GM12878 (cell line): ENCODE data around the gene IGF2R. TPM values are rescaled to one million over a fixed set of nuclear protein-coding genes. Genes with fewer than 3 reads are reported as not detected.

ENCODE experiments used
- CREM ChIP-seq: IDR thresholded peaks from 2 replicates; pipeline ENCODE4 v1.6.1; 2014; ENCODE audit warnings: antibody characterized with exemption, low read depth
- DPF2 ChIP-seq: fragments of 450-650 bp; IDR thresholded peaks from 2 replicates; pipeline ENCODE4 v1.6.1; 2017; ENCODE audit warnings: mild to moderate bottlenecking
- EP300 ChIP-seq, 2 experiments: fragments of 150-350 bp in 1 of 2; IDR thresholded peaks; 2 replicates each; pipeline ENCODE4 v1.6.1; 2011 to 2012; ENCODE audit warnings: low read depth in 2 of 2, low read length in 2 of 2, borderline replicate concordance in 1 of 2, improper control_type of control experiment in 1 of 2, inconsistent platforms in 1 of 2; ENCODE audit not compliant: control insufficient read depth in 1 of 2
- HDAC2 ChIP-seq: fragments of 200-600 bp; sonication (generic); IDR thresholded peaks from 2 replicates; pipeline ENCODE4 v1.6.1; 2017
- IKZF1 ChIP-seq: fragments of 450-650 bp; conservative IDR thresholded peaks from 2 replicates; pipeline ENCODE4 v1.6.1; 2017; ENCODE audit warnings: antibody characterized with exemption, mild to moderate bottlenecking
- IKZF2 ChIP-seq, 2 experiments: fragments of 450-650 bp; IDR thresholded peaks; 2 replicates each; pipeline ENCODE4 v1.6.1; 2017; ENCODE audit warnings: mild to moderate bottlenecking in 2 of 2, moderate library complexity in 2 of 2
- KAT2A ChIP-seq: conservative IDR thresholded peaks from 2 replicates; pipeline ENCODE4 v1.6.1; 2011; ENCODE audit warnings: low read depth, low read length; ENCODE audit not compliant: control insufficient read depth
- MEF2A ChIP-seq: IDR thresholded peaks from 2 replicates; pipeline ENCODE4 v1.6.1; 2011; ENCODE audit warnings: low read depth, mild to moderate bottlenecking, low read length, moderate library complexity; ENCODE audit not compliant: insufficient read depth
- NFXL1 ChIP-seq: fragments of 450-650 bp; IDR thresholded peaks from 2 replicates; pipeline ENCODE4 v1.6.1; 2017; ENCODE audit warnings: antibody characterized with exemption, mild to moderate bottlenecking, borderline replicate concordance
- PAX5 ChIP-seq: IDR thresholded peaks from 2 replicates; pipeline ENCODE4 v1.6.1; 2011; ENCODE audit warnings: low read depth, low read length, borderline replicate concordance
- POLR2AphosphoS5 ChIP-seq: IDR thresholded peaks from 2 replicates; pipeline ENCODE4 v1.6.1; 2011; ENCODE audit warnings: mild to moderate bottlenecking, low read length, inconsistent platforms
- POU2F2 ChIP-seq: IDR thresholded peaks from 3 replicates; pipeline ENCODE4 v1.6.1; 2011; ENCODE audit warnings: low read depth, mild to moderate bottlenecking, low read length, borderline replicate concordance
- SP1 ChIP-seq: IDR thresholded peaks from one replicate; pipeline ENCODE4 v1.6.1; 2011; ENCODE audit warnings: low read depth, low read length
- SPI1 ChIP-seq: IDR thresholded peaks from 2 replicates; pipeline ENCODE4 v1.6.1; 2011; ENCODE audit warnings: low read depth, mild to moderate bottlenecking, low read length, moderate library complexity, borderline replicate concordance; ENCODE audit not compliant: insufficient read depth
- SUZ12 ChIP-seq: fragments of 200-600 bp; sonication (generic); IDR thresholded peaks from one replicate; pipeline ENCODE4 v1.6.1; 2018; ENCODE audit warnings: antibody characterized with exemption, mild to moderate bottlenecking; ENCODE audit not compliant: unreplicated experiment
- TCF3 ChIP-seq: IDR thresholded peaks from 2 replicates; pipeline ENCODE4 v1.6.1; 2012; ENCODE audit warnings: low read depth, mild to moderate bottlenecking, low read length, borderline replicate concordance; ENCODE audit not compliant: insufficient read depth
- polyA plus RNA-seq, 11 experiments: library from polyadenylated mRNA; depleted of rRNA in 4 of 11; unstranded in 6 of 11; stranded (reverse) in 5 of 11; fragments of >200 nt; fragmentation: Nextera tagmentation in 4 of 11; fragmentation: Illumina TruSeq in 1 of 11; extraction: Ambion mirVana in 4 of 11; extraction: Trizol in 1 of 11; gene quantifications; 1 replicate in 1 of 11; 2 replicates in 10 of 11; pipeline versions ENCODE4 v1.2.1 to v1.2.3, GENCODE V29; 2011 to 2016; ENCODE audit warnings: inconsistent platforms in 2 of 11, missing spikeins in 2 of 11, low read depth in 1 of 11
- total RNA-seq, 4 experiments: library from RNA; depleted of rRNA in 3 of 4; stranded (reverse); fragments of >200 nt in 3 of 4; fragmentation: Illumina TruSeq in 1 of 4; extraction: Trizol in 1 of 4; gene quantifications; 2 replicates each; pipeline versions ENCODE4 v1.2.1 to v1.2.3, GENCODE V29; 2013 to 2021
- TF ChIP-seq, protein P1 (sequence below): fragments of 450-650 bp; formaldehyde crosslinking; IDR thresholded peaks from 2 replicates; pipeline ENCODE4 v1.4.0; 2022; ENCODE audit warnings: mild to moderate bottlenecking, moderate library complexity
- TF ChIP-seq, protein P2 (sequence below): fragments of 450-650 bp; IDR thresholded peaks from 2 replicates; pipeline ENCODE4 v1.6.1; 2017; ENCODE audit warnings: mild to moderate bottlenecking, low read depth, inconsistent platforms; ENCODE audit not compliant: poor library complexity, severe bottlenecking
- TF ChIP-seq, protein P3 (sequence below): fragments of 450-650 bp; IDR thresholded peaks from 2 replicates; pipeline ENCODE4 v1.6.1; 2016; ENCODE audit warnings: mild to moderate bottlenecking, moderate library complexity, borderline replicate concordance
- TF ChIP-seq, protein P4 (sequence below): fragments of 450-650 bp; IDR thresholded peaks from 2 replicates; pipeline ENCODE4 v1.6.1; 2014; ENCODE audit warnings: mild to moderate bottlenecking

IGF2R gene
- total and polyA plus RNA-seq, 10 of the 15 experiments (the other 5 are each of a cell fraction or from before 2014, with no cell fraction given), result 1.00 to 40.1 (median 16.8) TPM

DNA sequence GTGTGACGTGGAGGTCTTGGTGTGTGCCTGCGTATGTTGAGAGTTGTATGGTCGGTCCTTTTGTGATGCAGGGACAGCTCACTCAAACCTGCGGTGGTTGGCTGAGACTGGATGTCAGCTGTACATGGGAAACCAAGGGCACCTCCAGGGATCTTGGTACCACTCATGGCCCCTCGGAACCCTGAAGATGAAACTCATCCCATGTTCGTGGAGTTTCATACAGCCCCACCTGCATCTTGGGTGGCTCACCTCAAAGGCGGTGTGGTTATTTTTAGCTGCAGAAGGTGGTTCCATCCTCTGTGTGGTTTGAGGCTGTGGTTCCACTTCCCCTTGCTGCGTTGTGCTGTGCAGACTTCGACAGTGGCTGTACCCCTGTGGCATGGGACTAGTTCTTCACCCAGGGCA, 100.2 kb downstream of the IGF2R start (continued):
- TF ChIP-seq, protein P1, sequence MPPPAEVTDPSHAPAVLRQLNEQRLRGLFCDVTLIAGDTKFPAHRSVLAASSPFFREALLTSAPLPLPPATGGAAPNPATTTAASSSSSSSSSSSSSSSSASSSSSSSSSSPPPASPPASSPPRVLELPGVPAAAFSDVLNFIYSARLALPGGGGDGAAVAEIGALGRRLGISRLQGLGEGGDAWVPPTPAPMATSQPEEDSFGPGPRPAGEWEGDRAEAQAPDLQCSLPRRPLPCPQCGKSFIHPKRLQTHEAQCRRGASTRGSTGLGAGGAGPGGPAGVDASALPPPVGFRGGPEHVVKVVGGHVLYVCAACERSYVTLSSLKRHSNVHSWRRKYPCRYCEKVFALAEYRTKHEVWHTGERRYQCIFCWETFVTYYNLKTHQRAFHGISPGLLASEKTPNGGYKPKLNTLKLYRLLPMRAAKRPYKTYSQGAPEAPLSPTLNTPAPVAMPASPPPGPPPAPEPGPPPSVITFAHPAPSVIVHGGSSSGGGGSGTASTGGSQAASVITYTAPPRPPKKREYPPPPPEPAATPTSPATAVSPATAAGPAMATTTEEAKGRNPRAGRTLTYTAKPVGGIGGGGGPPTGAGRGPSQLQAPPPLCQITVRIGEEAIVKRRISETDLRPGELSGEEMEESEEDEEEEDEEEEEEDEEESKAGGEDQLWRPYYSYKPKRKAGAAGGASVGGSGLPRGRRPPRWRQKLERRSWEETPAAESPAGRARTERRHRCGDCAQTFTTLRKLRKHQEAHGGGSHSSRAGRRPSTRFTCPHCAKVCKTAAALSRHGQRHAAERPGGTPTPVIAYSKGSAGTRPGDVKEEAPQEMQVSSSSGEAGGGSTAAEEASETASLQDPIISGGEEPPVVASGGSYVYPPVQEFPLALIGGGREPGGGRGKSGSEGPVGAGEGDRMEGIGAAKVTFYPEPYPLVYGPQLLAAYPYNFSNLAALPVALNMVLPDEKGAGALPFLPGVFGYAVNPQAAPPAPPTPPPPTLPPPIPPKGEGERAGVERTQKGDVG, result no peak
- TF ChIP-seq DPF2 (0 out of 2 replicates have a peak, but pooled peaks have one; percentile 29), EP300 (IDR thresholded peaks at IDR 0.05; ENCODE audit: borderline replicate concordance in 1 of 2, control insufficient read depth in 1 of 2, low read depth in 2 of 2, low read length in 2 of 2) (peak; percentile 27 to 39; a peak in 1 of 4 replicates), SUZ12 (no peak), SP1 (peak; percentile 10), CREM (peak; percentile 9), MEF2A (peak; percentile 86), IKZF2 (IDR thresholded peaks at IDR 0.05) (peak; percentile 63 to 76; a peak in 3 of 4 replicates), SPI1 (peak; percentile 95), NFXL1 (no peak), PAX5 (peak; percentile 64; the same call in 1 of the 2 replicates), KAT2A (no peak), TCF3 (peak; percentile 69), POU2F2 (0 out of 3 replicates have a peak, but pooled peaks have one; percentile 33), IKZF1 (peak; percentile 75), POLR2AphosphoS5 (no peak), HDAC2 (no peak)
- TF ChIP-seq, protein P2, sequence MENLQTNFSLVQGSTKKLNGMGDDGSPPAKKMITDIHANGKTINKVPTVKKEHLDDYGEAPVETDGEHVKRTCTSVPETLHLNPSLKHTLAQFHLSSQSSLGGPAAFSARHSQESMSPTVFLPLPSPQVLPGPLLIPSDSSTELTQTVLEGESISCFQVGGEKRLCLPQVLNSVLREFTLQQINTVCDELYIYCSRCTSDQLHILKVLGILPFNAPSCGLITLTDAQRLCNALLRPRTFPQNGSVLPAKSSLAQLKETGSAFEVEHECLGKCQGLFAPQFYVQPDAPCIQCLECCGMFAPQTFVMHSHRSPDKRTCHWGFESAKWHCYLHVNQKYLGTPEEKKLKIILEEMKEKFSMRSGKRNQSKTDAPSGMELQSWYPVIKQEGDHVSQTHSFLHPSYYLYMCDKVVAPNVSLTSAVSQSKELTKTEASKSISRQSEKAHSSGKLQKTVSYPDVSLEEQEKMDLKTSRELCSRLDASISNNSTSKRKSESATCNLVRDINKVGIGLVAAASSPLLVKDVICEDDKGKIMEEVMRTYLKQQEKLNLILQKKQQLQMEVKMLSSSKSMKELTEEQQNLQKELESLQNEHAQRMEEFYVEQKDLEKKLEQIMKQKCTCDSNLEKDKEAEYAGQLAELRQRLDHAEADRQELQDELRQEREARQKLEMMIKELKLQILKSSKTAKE, result no peak
- TF ChIP-seq, protein P3, sequence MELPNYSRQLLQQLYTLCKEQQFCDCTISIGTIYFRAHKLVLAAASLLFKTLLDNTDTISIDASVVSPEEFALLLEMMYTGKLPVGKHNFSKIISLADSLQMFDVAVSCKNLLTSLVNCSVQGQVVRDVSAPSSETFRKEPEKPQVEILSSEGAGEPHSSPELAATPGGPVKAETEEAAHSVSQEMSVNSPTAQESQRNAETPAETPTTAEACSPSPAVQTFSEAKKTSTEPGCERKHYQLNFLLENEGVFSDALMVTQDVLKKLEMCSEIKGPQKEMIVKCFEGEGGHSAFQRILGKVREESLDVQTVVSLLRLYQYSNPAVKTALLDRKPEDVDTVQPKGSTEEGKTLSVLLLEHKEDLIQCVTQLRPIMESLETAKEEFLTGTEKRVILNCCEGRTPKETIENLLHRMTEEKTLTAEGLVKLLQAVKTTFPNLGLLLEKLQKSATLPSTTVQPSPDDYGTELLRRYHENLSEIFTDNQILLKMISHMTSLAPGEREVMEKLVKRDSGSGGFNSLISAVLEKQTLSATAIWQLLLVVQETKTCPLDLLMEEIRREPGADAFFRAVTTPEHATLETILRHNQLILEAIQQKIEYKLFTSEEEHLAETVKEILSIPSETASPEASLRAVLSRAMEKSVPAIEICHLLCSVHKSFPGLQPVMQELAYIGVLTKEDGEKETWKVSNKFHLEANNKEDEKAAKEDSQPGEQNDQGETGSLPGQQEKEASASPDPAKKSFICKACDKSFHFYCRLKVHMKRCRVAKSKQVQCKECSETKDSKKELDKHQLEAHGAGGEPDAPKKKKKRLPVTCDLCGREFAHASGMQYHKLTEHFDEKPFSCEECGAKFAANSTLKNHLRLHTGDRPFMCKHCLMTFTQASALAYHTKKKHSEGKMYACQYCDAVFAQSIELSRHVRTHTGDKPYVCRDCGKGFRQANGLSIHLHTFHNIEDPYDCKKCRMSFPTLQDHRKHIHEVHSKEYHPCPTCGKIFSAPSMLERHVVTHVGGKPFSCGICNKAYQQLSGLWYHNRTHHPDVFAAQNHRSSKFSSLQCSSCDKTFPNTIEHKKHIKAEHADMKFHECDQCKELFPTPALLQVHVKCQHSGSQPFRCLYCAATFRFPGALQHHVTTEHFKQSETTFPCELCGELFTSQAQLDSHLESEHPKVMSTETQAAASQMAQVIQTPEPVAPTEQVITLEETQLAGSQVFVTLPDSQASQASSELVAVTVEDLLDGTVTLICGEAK, result no peak
- TF ChIP-seq, protein P4, sequence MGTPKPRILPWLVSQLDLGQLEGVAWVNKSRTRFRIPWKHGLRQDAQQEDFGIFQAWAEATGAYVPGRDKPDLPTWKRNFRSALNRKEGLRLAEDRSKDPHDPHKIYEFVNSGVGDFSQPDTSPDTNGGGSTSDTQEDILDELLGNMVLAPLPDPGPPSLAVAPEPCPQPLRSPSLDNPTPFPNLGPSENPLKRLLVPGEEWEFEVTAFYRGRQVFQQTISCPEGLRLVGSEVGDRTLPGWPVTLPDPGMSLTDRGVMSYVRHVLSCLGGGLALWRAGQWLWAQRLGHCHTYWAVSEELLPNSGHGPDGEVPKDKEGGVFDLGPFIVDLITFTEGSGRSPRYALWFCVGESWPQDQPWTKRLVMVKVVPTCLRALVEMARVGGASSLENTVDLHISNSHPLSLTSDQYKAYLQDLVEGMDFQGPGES, result no peak
